ENCODE results near the gene TRIP13.
"Not testable (repeated sequence)": the region's sequence is repeated elsewhere in the genome, so short reads cannot be mapped to it uniquely, and the experiment has no call there.

DNA sequence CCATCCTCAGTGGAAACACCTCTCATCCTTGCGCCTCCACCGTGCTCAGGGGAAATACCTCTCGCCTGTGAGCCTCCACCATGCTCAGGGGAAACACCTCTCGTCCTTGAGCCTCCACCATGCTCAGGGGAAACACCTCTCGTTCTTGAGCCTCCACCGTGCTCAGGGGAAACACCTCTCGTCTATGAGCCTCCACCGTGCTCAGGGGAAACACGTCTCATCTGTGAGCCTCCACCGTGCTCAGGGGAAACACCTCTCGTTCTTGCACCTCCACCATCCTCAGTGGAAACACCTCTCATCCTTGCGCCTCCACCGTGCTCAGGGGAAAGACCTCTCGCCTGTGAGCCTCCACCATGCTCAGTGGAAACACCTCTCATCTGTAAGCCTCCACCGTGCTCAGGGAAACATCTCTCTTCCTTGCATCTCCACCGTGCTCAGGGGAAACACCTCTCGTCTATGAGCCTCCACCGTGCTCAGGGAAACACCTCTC, 46.0 kb upstream of the TRIP13 start:
- TF ChIP-seq, protein P1, sequence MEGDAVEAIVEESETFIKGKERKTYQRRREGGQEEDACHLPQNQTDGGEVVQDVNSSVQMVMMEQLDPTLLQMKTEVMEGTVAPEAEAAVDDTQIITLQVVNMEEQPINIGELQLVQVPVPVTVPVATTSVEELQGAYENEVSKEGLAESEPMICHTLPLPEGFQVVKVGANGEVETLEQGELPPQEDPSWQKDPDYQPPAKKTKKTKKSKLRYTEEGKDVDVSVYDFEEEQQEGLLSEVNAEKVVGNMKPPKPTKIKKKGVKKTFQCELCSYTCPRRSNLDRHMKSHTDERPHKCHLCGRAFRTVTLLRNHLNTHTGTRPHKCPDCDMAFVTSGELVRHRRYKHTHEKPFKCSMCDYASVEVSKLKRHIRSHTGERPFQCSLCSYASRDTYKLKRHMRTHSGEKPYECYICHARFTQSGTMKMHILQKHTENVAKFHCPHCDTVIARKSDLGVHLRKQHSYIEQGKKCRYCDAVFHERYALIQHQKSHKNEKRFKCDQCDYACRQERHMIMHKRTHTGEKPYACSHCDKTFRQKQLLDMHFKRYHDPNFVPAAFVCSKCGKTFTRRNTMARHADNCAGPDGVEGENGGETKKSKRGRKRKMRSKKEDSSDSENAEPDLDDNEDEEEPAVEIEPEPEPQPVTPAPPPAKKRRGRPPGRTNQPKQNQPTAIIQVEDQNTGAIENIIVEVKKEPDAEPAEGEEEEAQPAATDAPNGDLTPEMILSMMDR (IDR thresholded peaks at IDR 0.05): not testable (repeated sequence)
- not testable (repeated sequence) for TF ChIP-seq POLR2A (IDR thresholded peaks at IDR 0.05)

Measured in Peyer's patch (tissue), 4 donors.